ENCODE measurements around the gene MED13L. TPM values are rescaled to one million over a fixed set of nuclear protein-coding genes. Genes with fewer than 3 reads are reported as not detected.
A peak's percentile ranks its signal among the peaks of the same experiment; 100 is the strongest.

The MED13L gene
- total and polyA plus RNA-seq, 2 of the 8 experiments (the other 6 are each of a cell fraction or from before 2014, with no cell fraction given) = 15.9 to 51.7 TPM

GRCh38 chr12:116152268-116152667 lies 125.2 kb downstream of the MED13L start:
- Histone ChIP-seq H3K79me2 (ENCODE audit: control insufficient read depth in 1 of 2, insufficient read depth in 2 of 2, low read length in 2 of 2) (peaks cover 1 to 89% of the 10 kb centered on the region in 2 experiments; a peak in 3 of 4 replicates), H2BK5ac (ENCODE audit: low read depth, low read length) (no peak overlapping the region), H3K23me2 (ENCODE audit: low read depth, low read length) (no peaks in the 10 kb centered on the region), H3K36me3 (ENCODE audit: control insufficient read depth in 2 of 4, insufficient read depth in 4 of 4, low read length in 3 of 4) (no peaks in the 10 kb centered on the region), H3K27me3 (replicated peaks in 1 of 4; ENCODE audit: control insufficient read depth in 3 of 4, extremely low read depth in 1 of 4, insufficient read depth in 3 of 4, low read length in 3 of 4) (no peaks in the 10 kb centered on the region), H2BK15ac (ENCODE audit: low read length) (no peak overlapping the region), H4K20me1 (replicated peaks in 1 of 2; ENCODE audit: control insufficient read depth in 1 of 2, insufficient read depth in 2 of 2, low read length in 2 of 2) (peaks cover 0 to 4% of the 10 kb centered on the region in 2 experiments), H3K27ac (ENCODE audit: low read depth, low read length) (no peak overlapping the region), H3K18ac (ENCODE audit: extremely low read depth, low read length) (no peak overlapping the region), H3K4me2 (ENCODE audit: insufficient read depth in 1 of 2, low read depth in 2 of 2, low read length in 2 of 2) (no peak overlapping the region), H3K4me3 (ENCODE audit: extremely low read depth in 1 of 4, insufficient read depth in 2 of 4, low read depth in 3 of 4, low read length in 4 of 4) (no peak overlapping the region), H3K79me1 (ENCODE audit: low read depth, low read length) (peaks cover 9% of the 10 kb centered on the region), H3K23ac (ENCODE audit: insufficient read length) (no peak overlapping the region), H4K5ac (ENCODE audit: insufficient read length, low read depth, low read length) (no peak overlapping the region), H2BK20ac (ENCODE audit: low read length) (no peak overlapping the region), H3K56ac (replicated peaks; ENCODE audit: insufficient read length, low read depth, low read length) (no peak overlapping the region), H2AK5ac (ENCODE audit: low read depth, low read length) (no peak overlapping the region), H3K14ac (ENCODE audit: insufficient read length) (no peak overlapping the region), H3K4me1 (replicated peaks in 1 of 4; ENCODE audit: control insufficient read depth in 3 of 4, insufficient read depth in 4 of 4, low read length in 3 of 4) (peaks cover 2 to 21% (median 12%) of the 10 kb centered on the region in 4 experiments; a peak in 6 of 7 replicates), H3K4ac (replicated peaks; ENCODE audit: insufficient read length, low read depth, low read length) (no peak overlapping the region), H3K9ac (replicated peaks in 1 of 4; ENCODE audit: extremely low read depth in 1 of 4, low read depth in 3 of 4, low read length in 3 of 4) (0 out of 7 replicates have a peak overlapping the region, but pooled peaks of 1 of the 4 experiments have one; percentile 18), H3K9me3 (ENCODE audit: insufficient read depth in 2 of 2, low read depth in 1 of 2, low read length in 1 of 2) (no peaks in the 10 kb centered on the region), H4K91ac (replicated peaks; ENCODE audit: insufficient read length, low read length) (no peak overlapping the region), H2AFZ (ENCODE audit: low read length) (no peak overlapping the region), H2BK120ac (replicated peaks; ENCODE audit: low read depth, low read length) (no peak overlapping the region), H2BK12ac (ENCODE audit: low read depth, low read length) (no peak overlapping the region), H4K8ac (ENCODE audit: extremely low read depth, insufficient read depth, low read length) (no peak overlapping the region)
- FAIRE-seq (no peak), DNase-seq (ENCODE audit: low read depth in 1 of 2, low spot score in 2 of 2) (no peak)
- CTCF ChIA-PET (ENCODE audit: partially characterized antibody) = no interaction called here
- 94% methylated on average over 4 of the region's 4 CpGs; no CpG with 5 or more reads in 1 of the 2 experiments for WGBS, 2 experiments (ENCODE audit: extremely low coverage in 1 of 2, insufficient coverage in 1 of 2, insufficient read length in 1 of 2, insufficient replicate concordance in 2 of 2, low coverage in 1 of 2, low lambda C conversion rate in 2 of 2, missing lambda C conversion rate in 1 of 2)
- TF ChIP-seq SP2 (IDR thresholded peaks at IDR 0.05; ENCODE audit: low read length) (no peak), YY1 (IDR thresholded peaks at IDR 0.05; ENCODE audit: low read depth, low read length) (no peak), TBP (IDR thresholded peaks at IDR 0.05; ENCODE audit: low read depth, low read length) (no peak), CBX8 (IDR thresholded peaks at IDR 0.05; ENCODE audit: borderline replicate concordance, low read depth, low read length) (no peak), HDAC6 (IDR thresholded peaks at IDR 0.05; ENCODE audit: low read depth, low read length) (no peak), PHF8 (conservative IDR thresholded peaks at IDR 0.05; ENCODE audit: low read depth, low read length) (no peak), GABPA (IDR thresholded peaks at IDR 0.05; ENCODE audit: borderline replicate concordance, insufficient read depth, low read length) (no peak), NRF1 (IDR thresholded peaks at IDR 0.05; ENCODE audit: low read depth, low read length) (no peak)
- POLR2A ChIA-PET (ENCODE audit: partially characterized antibody) = no interaction called here
